Adipocyte (in vitro differentiated cells): Measurements from ENCODE around the gene AR.
A peak's percentile ranks its signal among the peaks of the same experiment; 100 is the strongest.

Experiments used
- DNase-seq: peaks from one replicate; pipeline ENCODE4 v3.0.0-alpha.2; 2015; ENCODE audit warnings: low read depth
- H3K27me3 ChIP-seq: replicated peaks from 2 replicates; pipeline ENCODE4 v1.7.0; 2013; ENCODE audit warnings: mild to moderate bottlenecking, low read length, moderate library complexity; ENCODE audit not compliant: control insufficient read depth, insufficient read depth
- H3K36me3 ChIP-seq: 2 replicates; pipeline ENCODE4 v1.7.0; 2013; ENCODE audit warnings: low read length, mild to moderate bottlenecking, moderate library complexity; ENCODE audit not compliant: control insufficient read depth, insufficient read depth, severe bottlenecking
- H3K4me1 ChIP-seq: 2 replicates; pipeline ENCODE4 v1.7.0; 2013; ENCODE audit warnings: mild to moderate bottlenecking, low read length, moderate library complexity; ENCODE audit not compliant: control insufficient read depth, insufficient read depth
- H3K4me3 ChIP-seq: 2 replicates; pipeline ENCODE4 v1.7.0; 2013; ENCODE audit warnings: mild to moderate bottlenecking, low read length, moderate library complexity
- H3K9ac ChIP-seq: 2 replicates; pipeline ENCODE4 v1.7.0; 2013; ENCODE audit warnings: mild to moderate bottlenecking, low read length, moderate library complexity
- H3K9me3 ChIP-seq: 2 replicates; pipeline ENCODE4 v1.7.0; 2013; ENCODE audit warnings: mild to moderate bottlenecking, low read length, moderate library complexity; ENCODE audit not compliant: control insufficient read depth

AR gene

GRCh38 chrX:67568769-67569168 is 24.9 kb downstream of the AR start:
- Histone ChIP-seq H3K9me3 (no peaks in the 10 kb centered on the region), H3K9ac (no peak overlapping the region), H3K4me1 (peaks cover 7% of the 10 kb centered on the region), H3K27me3 (no peaks in the 10 kb centered on the region), H3K36me3 (no peaks in the 10 kb centered on the region), H3K4me3 (no peak overlapping the region)
- no peak for DNase-seq

GRCh38 chrX:67570839-67571238 is 27.0 kb downstream of the AR start:
- no peaks in the 10 kb centered on the region for H3K27me3 ChIP-seq
- no peaks in the 10 kb centered on the region for H3K36me3 ChIP-seq
- H3K4me1 ChIP-seq = peaks cover 3% of the 10 kb centered on the region
- H3K9me3 ChIP-seq = no peaks in the 10 kb centered on the region
- no peak overlapping the region for H3K4me3 ChIP-seq
- no peak overlapping the region for H3K9ac ChIP-seq
- no peak for DNase-seq

GRCh38 chrX:67574696-67575095 is 30.9 kb downstream of the AR start:
- H3K9me3 ChIP-seq = no peaks in the 10 kb centered on the region
- DNase-seq = no peak
- no peak overlapping the region for H3K4me3 ChIP-seq
- H3K4me1 ChIP-seq = no peaks in the 10 kb centered on the region
- no peaks in the 10 kb centered on the region for H3K27me3 ChIP-seq
- no peak overlapping the region for H3K9ac ChIP-seq
- no peaks in the 10 kb centered on the region for H3K36me3 ChIP-seq

GRCh38 chrX:67582436-67582835 is 38.6 kb downstream of the AR start:
- Histone ChIP-seq H3K9me3 (no peaks in the 10 kb centered on the region), H3K9ac (no peak overlapping the region), H3K4me3 (no peak overlapping the region), H3K27me3 (no peaks in the 10 kb centered on the region), H3K4me1 (peaks cover 17% of the 10 kb centered on the region), H3K36me3 (no peaks in the 10 kb centered on the region)
- no peak for DNase-seq

- no peaks in the 10 kb centered on the region for H3K36me3 ChIP-seq
- H3K4me3 ChIP-seq = no peak overlapping the region
- peaks cover 24% of the 10 kb centered on the region for H3K4me1 ChIP-seq
- no peaks in the 10 kb centered on the region for H3K9me3 ChIP-seq
- no peak for DNase-seq
- no peak overlapping the region for H3K9ac ChIP-seq
- H3K27me3 ChIP-seq = no peaks in the 10 kb centered on the region
These were observed 39.4 kb downstream of the AR start for GRCh38 chrX:67583171-67583570.

GRCh38 chrX:67585401-67585800 is 41.6 kb downstream of the AR start:
- Histone ChIP-seq H3K4me3 (no peak overlapping the region), H3K9me3 (no peaks in the 10 kb centered on the region), H3K9ac (no peak overlapping the region), H3K36me3 (no peaks in the 10 kb centered on the region), H3K27me3 (peaks cover 6% of the 10 kb centered on the region), H3K4me1 (peaks cover 32% of the 10 kb centered on the region)
- DNase-seq = no peak

- peak; percentile 13 for DNase-seq
- Histone ChIP-seq H3K9ac (no peak overlapping the region), H3K4me3 (no peak overlapping the region), H3K36me3 (no peaks in the 10 kb centered on the region), H3K27me3 (peaks cover 9% of the 10 kb centered on the region), H3K4me1 (peaks cover 27% of the 10 kb centered on the region), H3K9me3 (no peaks in the 10 kb centered on the region)
These were observed 44.3 kb downstream of the AR start for GRCh38 chrX:67587946-67588624.

GRCh38 chrX:67596839-67597790 is 53.3 kb downstream of the AR start:
- Histone ChIP-seq H3K4me1 (peaks cover 8% of the 10 kb centered on the region), H3K9ac (no peak overlapping the region), H3K36me3 (no peaks in the 10 kb centered on the region), H3K27me3 (peaks cover 3% of the 10 kb centered on the region), H3K4me3 (no peak overlapping the region), H3K9me3 (no peaks in the 10 kb centered on the region)
- no peak for DNase-seq

GRCh38 chrX:67599532-67599931 is 55.7 kb downstream of the AR start:
- Histone ChIP-seq H3K9ac (no peak overlapping the region), H3K36me3 (no peaks in the 10 kb centered on the region)
- DNase-seq = peak; percentile 15

GRCh38 chrX:67601771-67602170 is 58.0 kb downstream of the AR start:
- peaks cover 31% of the 10 kb centered on the region for H3K4me1 ChIP-seq

More at GRCh38 chrX:67599532-67599931, 55.7 kb downstream of the AR start:
- peaks cover 21% of the 10 kb centered on the region for H3K4me1 ChIP-seq
- H3K27me3 ChIP-seq = peaks cover 4% of the 10 kb centered on the region
- no peak overlapping the region for H3K4me3 ChIP-seq
- H3K9me3 ChIP-seq = no peaks in the 10 kb centered on the region

GRCh38 chrX:67604979-67605703 is 61.3 kb downstream of the AR start:
- H3K4me1 ChIP-seq = peaks cover 37% of the 10 kb centered on the region
- no peaks in the 10 kb centered on the region for H3K36me3 ChIP-seq
- peak overlapping the region; percentile 63 for H3K9ac ChIP-seq
- no peak overlapping the region for H3K4me3 ChIP-seq
- H3K27me3 ChIP-seq = peaks cover 4% of the 10 kb centered on the region
- H3K9me3 ChIP-seq = no peaks in the 10 kb centered on the region
- DNase-seq = peak; percentile 64

More at GRCh38 chrX:67601771-67602170, 58.0 kb downstream of the AR start:
- Histone ChIP-seq H3K9me3 (no peaks in the 10 kb centered on the region), H3K4me3 (no peak overlapping the region), H3K9ac (no peak overlapping the region), H3K27me3 (peaks cover 4% of the 10 kb centered on the region), H3K36me3 (no peaks in the 10 kb centered on the region)
- peak; percentile 20 for DNase-seq
